ENCODE data around the gene PTBP3. TPM values are rescaled to one million over a fixed set of nuclear protein-coding genes. Genes with fewer than 3 reads are reported as not detected.
"Not testable (repeated sequence)": the region's sequence is repeated elsewhere in the genome, so short reads cannot be mapped to it uniquely, and the experiment has no call there.

PTBP3 gene
- total RNA-seq, 1 donor from 2014 or later = 20.8 TPM

DNA sequence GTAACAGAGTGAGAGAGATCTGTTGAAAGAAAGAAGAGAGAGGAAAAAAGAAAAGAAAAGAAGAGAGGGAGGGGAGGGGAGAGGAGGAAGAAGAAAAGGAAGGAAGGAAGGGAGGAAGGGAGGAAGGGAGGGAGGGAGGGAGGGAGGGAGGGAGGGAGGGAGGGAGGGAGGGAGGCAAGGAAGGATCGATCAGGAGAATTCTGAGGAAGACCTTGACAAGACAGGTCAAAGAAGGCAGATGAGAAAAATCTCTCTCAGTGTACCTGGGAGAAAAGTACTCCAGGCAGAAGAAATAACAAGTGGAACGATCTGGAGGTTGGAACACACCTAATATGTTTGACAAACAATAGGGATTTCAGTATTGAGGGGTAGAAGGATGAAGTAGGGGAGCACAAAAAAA is 93.7 kb downstream of the PTBP3 start:
- no peak for DNase-seq (ENCODE audit: low spot score)

DNA sequence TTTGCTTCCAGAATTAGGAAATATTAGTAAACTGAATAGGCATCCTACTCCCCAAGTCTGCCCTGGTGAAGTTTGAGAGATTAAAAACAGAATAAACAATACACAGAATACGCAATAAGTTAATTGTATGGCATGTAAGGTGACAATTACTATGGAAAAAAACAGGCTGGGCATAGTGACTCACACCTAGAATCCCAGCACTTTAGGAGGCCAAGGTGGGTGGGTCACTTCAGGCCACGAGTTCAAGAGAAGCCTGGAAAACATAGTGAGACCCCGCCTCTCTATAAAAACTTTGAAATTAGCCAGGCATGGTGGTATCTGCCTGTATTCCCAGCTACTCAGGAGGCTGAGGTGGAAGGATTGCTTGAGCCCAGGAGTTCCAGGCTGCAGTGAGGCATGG is 94.1 kb downstream of the PTBP3 start:
- intact Hi-C loops (cut with DNase I) = no loop called here
- DNase-seq (ENCODE audit: low spot score) = no peak

More for the DNA sequence above, 93.7 kb downstream of the PTBP3 start:
- intact Hi-C loops (cut with DNase I) = no loop called here

DNA sequence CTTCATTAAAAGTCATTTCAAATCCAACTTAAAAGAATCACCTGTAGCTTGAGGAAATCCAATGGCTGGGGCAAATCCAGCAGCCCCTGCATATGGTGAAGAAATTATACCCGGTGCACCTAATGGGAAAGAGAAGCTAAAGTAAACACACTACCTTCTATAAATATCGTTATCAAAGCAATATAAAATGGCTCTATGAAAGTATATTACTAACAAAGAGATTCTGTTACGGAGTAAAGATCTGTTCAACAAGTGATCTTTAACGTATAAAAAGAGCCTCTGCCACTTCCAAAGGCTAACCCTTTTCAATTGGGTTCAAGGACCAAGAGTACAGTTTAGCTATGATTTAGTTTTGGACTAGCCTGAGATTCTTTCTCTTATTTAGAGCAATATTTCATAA is 98.6 kb downstream of the PTBP3 start:
- no peak for DNase-seq (ENCODE audit: low spot score)
- intact Hi-C loops (cut with DNase I) = no loop called here

DNA sequence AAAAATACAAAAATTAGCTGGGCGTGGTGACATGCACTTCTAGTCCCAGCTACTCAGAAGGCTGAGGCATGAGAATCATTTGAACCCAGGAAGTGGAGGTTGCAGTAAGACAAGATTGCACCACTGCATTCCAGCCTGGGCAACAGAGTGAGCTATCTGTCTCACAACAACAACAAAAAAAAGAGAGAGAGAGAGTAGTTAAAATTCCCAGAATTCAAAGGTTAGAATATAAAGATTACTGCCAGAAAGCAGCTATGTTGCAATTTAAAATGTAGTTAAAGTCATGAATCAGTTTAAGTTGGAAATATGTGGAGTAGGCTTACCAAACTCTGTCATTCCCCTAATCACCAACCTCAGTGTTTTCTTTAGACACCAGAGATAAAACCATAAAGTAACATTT is 99.7 kb downstream of the PTBP3 start:
- no peak for DNase-seq (ENCODE audit: low spot score)
- intact Hi-C loops (cut with DNase I) = no loop called here

DNA sequence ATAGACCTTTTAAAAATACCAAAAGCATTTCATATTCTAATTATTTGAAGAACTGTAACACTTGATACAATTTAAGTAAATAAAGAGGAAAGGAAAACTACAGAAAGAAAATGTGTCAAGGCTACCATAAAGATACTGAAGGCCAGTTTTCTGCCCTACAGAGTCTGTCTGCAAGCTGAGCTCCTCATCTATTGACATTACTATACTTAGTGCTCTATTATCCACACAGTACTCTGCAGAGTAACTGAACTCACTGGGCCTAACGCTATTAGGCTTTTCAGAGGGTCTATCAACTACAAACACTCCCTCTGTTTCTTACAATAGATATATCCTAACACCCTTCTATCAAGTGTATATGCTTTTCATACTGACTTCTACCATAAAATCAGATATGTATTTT is 101.2 kb downstream of the PTBP3 start:
- DNase-seq (ENCODE audit: low spot score) = no peak
- intact Hi-C loops (cut with DNase I) = no loop called here

DNA sequence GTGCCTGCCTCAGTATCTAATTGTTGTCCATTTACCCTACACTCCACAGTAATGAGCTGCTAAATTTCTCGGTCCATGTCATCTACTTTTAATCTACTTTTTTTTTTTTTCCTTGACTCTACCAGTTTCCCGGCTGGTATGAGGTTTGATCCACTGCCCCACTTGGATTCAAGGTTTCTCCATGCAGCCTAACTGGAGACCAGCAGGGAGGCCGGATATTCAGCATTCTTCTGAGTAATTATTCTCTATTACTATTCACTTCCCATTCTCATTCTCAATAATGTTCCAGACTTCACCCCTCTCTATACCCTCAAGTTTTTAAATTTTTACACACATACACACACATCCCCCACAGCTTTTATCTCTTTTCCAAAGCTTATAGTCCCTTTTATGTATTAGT is 107.3 kb downstream of the PTBP3 start:
- intact Hi-C loops (cut with DNase I) = no loop called here
- DNase-seq (ENCODE audit: low spot score) = no peak

DNA sequence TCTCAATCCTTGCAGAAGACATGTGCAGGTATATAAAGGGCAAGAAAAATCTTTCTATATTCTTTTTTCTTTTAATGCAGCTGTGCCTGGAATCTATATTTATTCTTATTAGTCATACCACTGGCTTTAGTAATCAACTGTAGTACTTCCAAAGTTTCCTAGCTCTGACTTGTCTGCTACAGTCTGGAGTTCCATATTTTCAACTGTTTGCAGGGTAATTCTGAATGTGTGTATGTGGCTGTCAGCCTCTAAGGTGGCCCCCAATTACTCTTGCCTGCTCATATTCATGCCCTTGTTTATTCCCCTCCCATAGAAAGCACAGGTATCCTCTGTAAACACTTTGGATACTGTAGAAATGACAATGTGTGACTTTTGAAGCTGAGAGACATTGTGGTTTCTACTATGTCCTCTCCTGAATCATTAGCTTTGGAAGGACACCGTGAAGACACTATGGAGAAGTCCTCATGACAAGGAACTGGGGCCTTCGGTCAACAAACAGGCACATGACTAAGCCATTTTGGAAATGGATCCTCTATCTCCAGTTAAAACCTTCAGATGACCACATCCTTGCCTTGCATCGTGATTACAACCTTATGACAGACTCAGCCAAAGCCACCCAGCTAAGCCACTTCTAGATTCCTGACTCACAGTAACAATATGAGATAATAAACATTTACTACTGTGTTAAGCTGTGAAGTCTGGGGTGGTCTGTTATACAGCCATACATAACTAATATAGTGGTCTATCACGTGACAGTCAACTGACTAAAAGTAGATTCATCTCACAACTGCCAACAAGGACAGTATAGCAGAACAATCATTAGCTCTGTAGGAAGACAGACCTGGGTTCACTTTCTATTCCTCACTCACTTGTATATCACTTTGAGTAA is 108.8 kb downstream of the PTBP3 start:
- intact Hi-C loops (cut with DNase I) = no loop called here
- no peak for DNase-seq (ENCODE audit: low spot score)

DNA sequence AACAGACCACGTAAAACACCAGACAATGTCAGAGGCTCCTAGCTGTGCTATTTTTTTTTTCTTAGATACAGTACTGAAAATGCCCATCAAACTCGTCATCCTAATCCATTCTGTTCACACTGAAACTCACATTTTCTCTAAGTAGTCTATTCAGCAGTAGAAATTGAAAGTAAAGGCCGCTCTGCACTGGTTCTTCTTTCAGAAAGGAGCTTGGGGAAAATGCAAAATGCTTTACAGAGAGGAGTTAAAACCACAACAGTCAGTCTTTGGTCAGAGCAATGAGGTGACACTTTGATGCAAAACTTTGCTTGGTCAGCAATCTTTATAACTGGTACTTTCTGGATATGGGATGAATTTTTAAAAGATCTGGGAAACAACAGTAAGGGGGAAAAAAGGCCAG is 114.5 kb downstream of the PTBP3 start:
- intact Hi-C loops (cut with DNase I) = no loop called here

DNA sequence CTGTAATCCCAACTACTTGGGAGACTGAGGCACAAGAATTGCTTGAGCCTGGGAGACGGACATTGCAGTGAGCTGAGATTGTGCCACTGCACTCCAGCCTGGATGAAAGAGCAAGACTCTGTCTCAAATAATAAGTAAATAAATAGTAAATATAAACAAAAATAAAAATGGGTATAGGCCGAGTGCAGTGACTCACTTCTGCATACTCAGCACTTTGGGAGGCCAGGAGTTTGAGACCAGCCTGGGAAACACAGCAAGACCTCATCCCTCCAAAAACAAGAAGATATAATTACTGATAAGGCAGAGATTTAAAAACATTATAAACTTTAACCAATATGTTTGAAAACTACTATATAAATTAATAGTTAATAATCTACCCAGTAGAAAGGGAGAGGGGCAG is 120.5 kb downstream of the PTBP3 start:
- no peak for DNase-seq (ENCODE audit: low spot score)
- intact Hi-C loops (cut with DNase I) = no loop called here

More for the DNA sequence above, 114.5 kb downstream of the PTBP3 start:
- DNase-seq (ENCODE audit: low spot score) = no peak

DNA sequence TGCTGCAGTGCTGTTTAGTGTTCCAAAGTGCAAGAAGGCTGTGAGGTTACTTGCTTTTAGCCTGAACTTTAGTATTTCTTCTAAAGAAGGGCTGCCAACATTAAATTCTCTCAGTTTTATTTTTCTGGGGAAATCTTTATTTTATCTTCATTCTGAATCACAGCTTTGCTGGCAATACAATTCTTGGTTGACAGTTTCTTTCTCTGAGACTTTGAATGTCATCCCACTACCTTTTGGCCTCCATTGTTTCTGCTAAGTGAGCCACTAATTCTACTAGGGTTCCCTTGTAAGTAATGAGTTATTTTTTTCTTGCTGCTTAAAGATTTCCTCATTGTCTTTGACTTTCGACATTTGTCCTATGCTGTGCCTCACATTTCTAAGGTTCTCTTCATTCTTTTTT is 126.0 kb downstream of the PTBP3 start:
- DNase-seq (ENCODE audit: low spot score) = no peak
- intact Hi-C loops (cut with DNase I) = no loop called here

DNA sequence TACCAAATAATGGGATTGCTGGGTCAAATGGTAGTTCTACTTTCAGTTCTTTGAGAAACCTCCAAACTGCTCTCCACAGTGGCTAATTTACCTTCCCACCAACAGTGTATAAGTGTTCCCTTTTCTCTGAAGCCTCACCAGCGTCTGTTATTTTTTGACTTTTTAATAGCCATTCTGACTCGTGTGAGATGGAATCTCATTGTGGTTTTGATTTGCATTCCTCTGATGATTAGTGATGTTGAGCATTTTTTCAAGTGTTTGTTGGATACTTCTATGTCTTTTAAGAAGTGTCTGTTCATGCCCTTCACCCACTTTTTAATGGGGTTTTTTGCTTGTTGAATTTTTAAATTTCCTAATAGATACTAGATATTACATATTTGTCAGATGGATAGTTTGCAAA is 129.9 kb downstream of the PTBP3 start:
- no peak for DNase-seq (ENCODE audit: low spot score)
- intact Hi-C loops (cut with DNase I) = no loop called here

DNA sequence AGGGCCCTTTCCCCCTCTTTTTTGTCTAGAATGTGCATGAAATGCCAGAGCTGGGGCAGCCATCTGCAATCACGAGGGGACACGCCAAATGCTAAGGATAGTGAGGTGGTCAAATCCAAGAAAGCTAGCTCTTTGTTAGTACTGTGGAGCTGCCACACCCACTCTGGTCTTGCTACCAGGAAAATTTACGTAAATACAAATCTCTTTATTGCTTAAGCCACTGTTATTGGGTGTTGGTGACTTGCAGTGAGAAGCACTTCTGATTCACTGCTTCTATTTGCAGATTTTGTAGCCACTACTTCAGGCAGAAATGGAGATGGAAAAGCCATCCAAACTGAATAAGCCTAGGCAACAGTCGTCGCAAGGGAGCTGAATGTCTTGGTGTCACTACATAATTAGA is 132.7 kb downstream of the PTBP3 start:
- DNase-seq (ENCODE audit: low spot score) = no peak
- intact Hi-C loops (cut with DNase I) = no loop called here

DNA sequence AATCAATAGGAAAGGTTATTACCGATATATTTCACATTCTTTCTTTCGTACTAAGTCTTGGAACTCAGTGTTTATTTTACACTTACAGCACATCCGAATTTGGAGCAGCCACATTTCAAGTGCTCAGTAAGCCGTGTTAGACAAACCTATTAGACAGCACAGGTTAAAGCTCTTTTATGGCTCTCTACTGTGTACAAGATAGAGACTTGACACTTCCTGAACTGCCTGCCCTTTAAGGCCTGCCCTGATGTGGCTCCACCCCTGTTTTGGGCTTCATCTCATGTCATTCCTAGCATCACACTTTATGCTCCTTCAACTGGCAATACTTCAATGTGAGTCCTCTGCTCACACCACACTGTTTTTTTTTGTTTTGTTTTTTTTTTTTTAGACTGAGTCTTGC is 134.8 kb downstream of the PTBP3 start:
- DNase-seq (ENCODE audit: low spot score) = no peak
- intact Hi-C loops (cut with DNase I) = no loop called here

DNA sequence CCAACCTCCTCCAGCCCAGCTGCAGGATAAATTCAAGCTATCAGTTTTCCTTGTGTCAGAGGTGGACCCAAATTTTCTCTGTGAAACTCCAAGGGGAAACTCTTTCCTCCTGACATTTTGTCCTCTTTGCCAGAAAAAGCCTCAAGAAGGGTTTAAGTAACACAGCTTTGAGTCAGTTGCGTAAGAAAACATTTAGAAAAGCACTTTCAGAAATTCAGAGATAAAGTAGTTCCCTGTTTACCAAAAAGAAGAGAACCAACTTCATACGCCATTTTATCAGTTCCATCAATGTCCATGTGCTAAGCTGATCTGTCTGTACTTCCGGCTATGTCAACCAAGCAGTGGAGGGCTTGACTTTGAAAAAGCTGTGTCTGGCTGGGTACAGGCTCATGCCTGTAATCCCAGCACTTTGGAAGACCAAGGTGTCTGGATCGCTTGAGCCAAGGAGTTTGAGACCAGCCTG is 138.4 kb downstream of the PTBP3 start:
- DNase-seq (ENCODE audit: low spot score) = no peak
- intact Hi-C loops (cut with DNase I) = no loop called here

DNA sequence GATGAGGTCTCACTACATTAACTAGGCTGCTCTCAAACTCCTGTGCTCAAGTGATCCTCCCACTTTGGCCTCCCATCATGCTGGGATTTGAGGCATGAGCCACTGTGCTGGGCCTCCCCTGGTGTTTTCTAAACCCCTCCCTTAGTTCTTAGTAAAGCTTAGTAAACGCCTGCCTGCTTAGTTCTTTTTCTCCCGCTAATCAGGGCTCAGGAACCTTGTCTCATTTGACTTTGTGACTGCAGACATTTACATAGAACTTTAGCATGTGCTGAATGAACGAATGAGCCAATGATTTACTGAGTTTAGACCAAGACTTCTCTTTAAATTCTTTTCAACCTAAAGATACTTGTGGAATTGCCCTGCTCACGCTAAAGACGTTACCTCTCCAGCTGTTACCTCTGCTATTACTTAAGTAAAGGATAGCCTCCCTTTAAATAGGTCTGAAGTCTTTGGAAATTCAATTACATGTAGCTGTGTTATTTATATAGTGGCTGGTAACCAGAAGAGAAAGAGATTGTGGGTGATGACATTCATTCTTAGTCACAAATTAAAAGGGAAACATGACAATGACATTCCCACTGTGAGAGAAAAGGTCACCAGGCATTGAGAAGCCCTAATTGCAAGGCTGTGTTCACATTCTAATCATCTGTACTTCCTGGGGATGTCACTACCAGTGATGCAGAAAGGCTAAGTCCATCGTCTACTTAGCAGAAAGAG is 139.7 kb downstream of the PTBP3 start:
- intact Hi-C loops (cut with DNase I) = no loop called here
- no peak for DNase-seq (ENCODE audit: low spot score)

DNA sequence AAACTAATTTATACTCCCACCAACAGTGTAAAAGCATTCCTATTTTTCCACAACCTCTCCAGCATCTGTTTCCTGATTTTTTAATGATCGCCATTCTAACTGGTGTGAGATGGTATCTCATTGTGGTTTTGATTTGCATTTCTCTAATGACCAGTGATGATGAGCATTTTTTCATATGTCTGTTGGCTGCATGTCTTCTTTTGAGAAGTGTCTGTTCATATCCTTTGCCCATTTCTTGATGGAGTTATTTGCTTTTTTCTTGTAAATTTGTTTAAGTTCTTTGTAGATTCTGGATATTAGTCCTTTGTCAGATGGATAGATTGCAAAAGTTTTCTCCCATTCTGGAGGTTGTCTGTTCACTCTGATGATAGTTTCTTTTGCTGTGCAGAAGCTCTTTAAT is 143.1 kb downstream of the PTBP3 start:
- intact Hi-C loops (cut with DNase I); DNase-seq (ENCODE audit: low spot score): not testable (repeated sequence)

DNA sequence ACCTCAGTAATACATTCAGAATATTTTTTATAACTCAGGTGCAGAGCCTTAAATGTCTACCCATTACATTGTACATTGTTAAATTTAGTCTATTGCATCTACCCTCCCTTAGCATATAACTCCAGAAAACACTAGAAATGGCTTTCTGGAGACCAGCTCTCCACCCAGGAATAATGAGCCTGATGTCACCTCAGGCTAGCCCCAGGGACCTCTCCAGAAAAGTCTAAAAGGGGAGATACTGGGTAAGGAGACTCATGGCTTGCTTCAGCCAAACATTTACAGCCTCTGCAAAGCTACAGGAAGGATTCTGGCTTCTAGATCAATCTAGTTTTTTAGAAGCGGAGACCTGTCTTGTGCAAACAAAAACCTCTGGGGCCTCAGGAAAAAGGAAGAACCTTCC is 144.5 kb downstream of the PTBP3 start:
- DNase-seq (ENCODE audit: low spot score) = no peak
- intact Hi-C loops (cut with DNase I) = no loop called here

DNA sequence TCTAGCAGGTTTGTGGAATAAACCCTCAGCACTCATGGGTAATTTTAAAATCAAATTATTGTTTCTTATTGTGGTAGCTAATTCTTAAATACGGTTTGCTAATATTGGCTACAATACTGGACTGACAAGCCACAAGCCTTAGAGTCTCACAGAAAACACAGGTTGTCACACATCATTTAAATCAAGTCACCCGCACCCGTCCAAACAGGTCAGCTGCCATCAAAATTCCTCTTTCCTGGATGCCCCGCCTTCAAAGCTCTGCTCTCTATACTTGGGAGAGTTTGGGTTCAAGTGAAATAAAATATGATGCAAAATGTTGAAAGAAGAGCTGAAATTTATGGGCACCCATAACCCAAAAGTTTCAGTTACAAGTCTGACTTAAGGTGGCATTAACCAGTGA is 146.0 kb downstream of the PTBP3 start:
- intact Hi-C loops (cut with DNase I) = no loop called here

DNA sequence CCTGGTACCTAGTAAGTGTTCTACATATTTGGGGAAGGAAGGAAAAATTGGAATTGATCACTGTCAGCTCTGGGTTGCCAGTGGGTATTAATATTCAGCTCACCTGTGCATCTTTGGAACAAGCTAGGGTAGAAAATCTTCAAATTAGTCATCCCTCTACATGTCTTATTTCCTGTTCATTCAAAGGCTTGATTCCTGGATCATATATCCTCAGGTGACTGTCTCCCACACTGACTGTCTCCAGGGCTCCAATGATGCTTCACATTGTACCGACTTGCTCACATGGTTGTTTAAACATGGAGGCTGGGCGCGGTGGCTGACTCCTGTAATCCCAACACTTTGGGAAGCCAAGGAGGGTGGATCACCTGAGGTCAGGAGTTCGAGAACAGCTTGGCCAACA is 146.7 kb downstream of the PTBP3 start:
- intact Hi-C loops (cut with DNase I) = no loop called here
- no peak for DNase-seq (ENCODE audit: low spot score)

More for the DNA sequence above, 146.0 kb downstream of the PTBP3 start:
- DNase-seq (ENCODE audit: low spot score) = no peak

DNA sequence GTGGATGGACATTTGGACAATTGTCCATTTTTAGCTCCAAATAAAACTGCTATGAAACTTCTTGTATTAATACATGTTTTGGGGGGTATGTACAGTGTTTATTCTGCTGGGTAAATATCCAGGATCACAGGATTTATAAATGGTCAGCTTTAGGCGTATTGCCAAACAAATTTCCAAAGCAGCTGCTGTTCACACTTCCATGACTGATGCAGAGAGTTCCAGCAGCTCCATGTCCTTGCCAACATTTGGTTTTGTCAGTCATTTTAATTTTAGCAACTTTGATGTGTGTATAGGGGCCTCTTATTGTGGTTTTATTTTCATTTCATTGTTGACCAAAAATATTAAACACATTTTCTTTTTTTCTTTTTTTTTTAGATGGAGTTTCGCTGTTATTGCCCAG is 148.5 kb downstream of the PTBP3 start:
- intact Hi-C loops (cut with DNase I) = no loop called here
- no peak for DNase-seq (ENCODE audit: low spot score)

DNA sequence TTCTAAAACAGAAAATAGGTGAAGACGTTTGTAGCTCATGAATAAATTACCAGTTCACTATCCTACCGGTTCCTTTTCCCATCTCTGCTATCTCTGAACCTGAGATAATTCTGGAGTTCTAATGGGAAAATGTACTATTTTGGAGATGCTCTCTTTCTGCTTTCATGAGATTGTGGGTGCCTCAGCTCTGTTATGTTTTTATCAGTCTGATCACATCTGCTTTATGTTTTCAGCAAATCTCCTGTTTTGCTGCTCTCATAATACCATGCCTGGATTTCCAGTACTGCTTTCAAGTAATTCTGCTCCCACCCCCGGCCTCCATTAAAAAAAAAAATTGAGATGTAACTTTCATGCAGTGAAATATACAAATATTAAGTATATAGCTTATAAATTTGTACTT is 149.2 kb downstream of the PTBP3 start:
- intact Hi-C loops (cut with DNase I) = no loop called here
- DNase-seq (ENCODE audit: low spot score) = no peak

Data from cardiac septum (tissue), 1 donor.